IPS-18a (cell line): ENCODE results near the gene FOXP2.

Source experiments
- H3K27ac ChIP-seq: one replicate; pipeline ENCODE4 v1.5.1; 2013; ENCODE audit warnings: low read length
- H3K27me3 ChIP-seq: one replicate; pipeline ENCODE4 v1.6.1; 2013; ENCODE audit warnings: mild to moderate bottlenecking, low read length; ENCODE audit not compliant: control insufficient read depth, insufficient read depth
- H3K36me3 ChIP-seq: one replicate; pipeline ENCODE4 v1.6.1; 2013; ENCODE audit warnings: low read depth, low read length; ENCODE audit not compliant: control insufficient read depth
- H3K4me1 ChIP-seq: one replicate; pipeline ENCODE4 v1.6.1; 2013; ENCODE audit warnings: low read depth, low read length; ENCODE audit not compliant: control insufficient read depth
- H3K4me3 ChIP-seq: one replicate; pipeline ENCODE4 v1.5.1; 2013; ENCODE audit warnings: low read length
- H3K9ac ChIP-seq: one replicate; pipeline ENCODE4 v1.6.1; 2013; ENCODE audit warnings: mild to moderate bottlenecking, low read length, moderate library complexity
- H3K9me3 ChIP-seq: one replicate; pipeline ENCODE4 v1.6.1; 2013; ENCODE audit warnings: low read depth, low read length; ENCODE audit not compliant: control insufficient read depth

FOXP2 gene

DNA sequence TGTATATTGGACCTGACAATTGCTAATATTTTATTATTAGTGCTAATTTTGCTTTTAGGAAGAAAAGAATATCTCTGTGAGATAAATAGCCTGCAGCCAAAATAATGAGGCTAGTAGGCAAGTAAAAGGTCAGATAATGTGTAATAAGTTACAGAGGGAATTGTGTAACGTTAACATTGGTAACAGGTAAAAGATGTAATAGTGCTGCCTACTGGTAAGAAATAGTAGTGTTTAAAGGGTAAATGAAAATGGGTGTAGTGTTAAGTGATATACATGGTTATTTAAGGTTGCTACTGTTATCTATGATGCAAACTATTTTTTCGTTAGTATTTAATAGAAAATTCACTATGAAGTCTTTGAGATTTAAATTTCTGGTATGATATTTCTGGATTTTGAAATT lies 9.2 kb upstream of the FOXP2 start:
- H3K9me3 ChIP-seq = no peaks in the 10 kb centered on the region
- H3K27ac ChIP-seq = no peak overlapping the region
- H3K4me1 ChIP-seq = no peaks in the 10 kb centered on the region
- no peaks in the 10 kb centered on the region for H3K36me3 ChIP-seq
- no peak overlapping the region for H3K4me3 ChIP-seq
- no peak overlapping the region for H3K9ac ChIP-seq
- H3K27me3 ChIP-seq = no peaks in the 10 kb centered on the region

GRCh38 chr7:114409750-114410149 lies 4.9 kb upstream of the FOXP2 start:
- no peaks in the 10 kb centered on the region for H3K9me3 ChIP-seq
- peaks cover 13% of the 10 kb centered on the region for H3K4me1 ChIP-seq
- no peaks in the 10 kb centered on the region for H3K27me3 ChIP-seq
- no peak overlapping the region for H3K27ac ChIP-seq
- H3K4me3 ChIP-seq = no peak overlapping the region
- no peak overlapping the region for H3K9ac ChIP-seq
- H3K36me3 ChIP-seq = no peaks in the 10 kb centered on the region

DNA sequence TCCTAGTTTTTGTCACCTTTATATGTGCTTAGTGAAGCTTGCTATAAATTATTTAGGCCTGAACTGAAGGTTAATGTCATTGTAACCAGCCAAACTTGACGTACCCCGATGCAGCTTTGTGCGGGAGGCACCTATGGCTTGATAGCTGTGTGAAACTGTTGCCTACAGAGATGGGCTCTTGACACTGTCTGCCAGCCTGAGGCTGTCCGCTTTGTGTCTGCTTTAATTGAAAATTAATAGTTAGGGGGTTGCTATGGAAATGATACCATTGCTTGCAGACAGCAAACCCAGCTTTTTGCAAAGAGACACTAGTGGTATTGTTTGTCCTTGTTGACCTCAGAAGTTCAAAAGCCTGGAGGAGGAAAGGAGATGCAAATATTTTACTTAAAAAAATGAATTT lies 2.1 kb upstream of the FOXP2 start:
- Histone ChIP-seq H3K9ac (no peak overlapping the region), H3K4me3 (no peak overlapping the region), H3K27me3 (no peaks in the 10 kb centered on the region), H3K27ac (no peak overlapping the region), H3K36me3 (no peaks in the 10 kb centered on the region), H3K9me3 (no peaks in the 10 kb centered on the region), H3K4me1 (peaks cover 26% of the 10 kb centered on the region)

GRCh38 chr7:114413761-114414155 lies 857 bp upstream of the FOXP2 start:
- H3K36me3 ChIP-seq = no peaks in the 10 kb centered on the region
- no peaks in the 10 kb centered on the region for H3K9me3 ChIP-seq
- H3K27ac ChIP-seq = no peak overlapping the region
- no peaks in the 10 kb centered on the region for H3K27me3 ChIP-seq
- H3K9ac ChIP-seq = peak overlapping the region; percentile 12
- peaks cover 26% of the 10 kb centered on the region for H3K4me1 ChIP-seq
- H3K4me3 ChIP-seq = no peak overlapping the region

- Histone ChIP-seq H3K36me3 (no peaks in the 10 kb centered on the region), H3K4me3 (peak overlapping the region; percentile 23), H3K9me3 (no peaks in the 10 kb centered on the region), H3K9ac (no peak overlapping the region), H3K27me3 (no peaks in the 10 kb centered on the region), H3K27ac (no peak overlapping the region), H3K4me1 (peaks cover 26% of the 10 kb centered on the region)
These were observed 712 bp downstream of the FOXP2 start for GRCh38 chr7:114415064-114415989.

DNA sequence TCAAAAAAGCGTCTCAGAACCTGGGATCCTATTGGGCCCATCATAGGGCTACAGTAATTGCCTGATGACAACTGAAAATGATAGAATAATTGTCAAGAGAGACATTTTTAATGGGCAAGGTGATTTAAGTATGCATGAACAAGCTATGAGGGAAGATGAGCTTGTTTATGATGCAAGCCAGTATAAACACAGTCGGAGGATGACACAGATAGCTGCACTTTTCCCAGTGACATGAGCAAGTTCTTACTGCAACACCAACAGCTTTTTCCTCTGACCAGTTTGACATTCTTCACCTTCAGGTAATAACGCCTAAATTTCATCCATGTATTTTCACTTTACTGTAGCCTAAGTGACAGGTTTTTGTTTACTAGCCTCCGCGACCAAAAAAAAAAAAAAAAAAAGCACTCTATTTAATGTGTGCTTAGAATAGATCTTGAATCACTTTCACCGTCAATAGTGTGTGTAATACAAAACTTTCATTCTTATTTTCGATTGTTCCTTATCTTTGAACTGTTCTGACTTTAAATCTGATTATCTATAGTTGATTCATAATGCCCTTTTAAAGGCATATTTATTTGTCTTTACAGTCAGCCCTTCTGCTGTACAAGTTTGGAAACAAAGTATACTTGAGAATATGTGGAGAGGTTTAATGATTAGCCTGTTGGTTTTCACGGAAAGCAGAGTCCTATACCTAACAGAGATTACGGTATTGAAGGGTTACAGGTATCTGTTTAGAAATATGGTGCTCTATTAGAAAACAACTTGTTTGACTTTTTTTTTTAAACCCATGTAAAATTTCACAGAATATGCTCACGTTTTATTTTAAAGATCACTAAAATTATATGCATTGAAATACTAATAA lies 1.7 kb downstream of the FOXP2 start:
- Histone ChIP-seq H3K36me3 (no peaks in the 10 kb centered on the region), H3K9ac (no peak overlapping the region), H3K27ac (no peak overlapping the region), H3K4me3 (no peak overlapping the region), H3K27me3 (no peaks in the 10 kb centered on the region), H3K4me1 (peaks cover 26% of the 10 kb centered on the region), H3K9me3 (no peaks in the 10 kb centered on the region)

- H3K9me3 ChIP-seq = no peaks in the 10 kb centered on the region
- peaks cover 26% of the 10 kb centered on the region for H3K4me1 ChIP-seq
- no peak overlapping the region for H3K4me3 ChIP-seq
- no peaks in the 10 kb centered on the region for H3K27me3 ChIP-seq
- H3K36me3 ChIP-seq = no peaks in the 10 kb centered on the region
- H3K9ac ChIP-seq = no peak overlapping the region
- H3K27ac ChIP-seq = no peak overlapping the region
These were observed 2.7 kb downstream of the FOXP2 start for GRCh38 chr7:114417290-114417689.

DNA sequence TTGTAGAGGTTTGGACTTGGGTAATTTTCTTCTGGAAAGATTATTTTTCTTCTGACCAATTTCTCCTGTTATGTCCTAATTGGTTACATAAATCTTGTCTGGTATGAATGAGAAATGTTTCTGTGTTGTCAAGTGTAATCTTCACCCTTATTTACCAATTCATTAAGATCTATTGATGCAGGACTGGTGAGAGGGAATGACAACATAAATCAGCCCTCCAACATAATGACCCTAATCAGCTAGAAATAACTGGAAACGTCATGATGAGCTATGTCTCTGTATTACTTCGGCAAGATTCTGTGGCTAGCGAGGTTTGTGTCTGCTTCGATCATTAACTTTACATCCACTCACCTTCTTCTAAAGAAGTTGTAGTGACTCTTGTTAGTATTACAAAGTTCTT lies 3.5 kb downstream of the FOXP2 start:
- Histone ChIP-seq H3K27me3 (no peaks in the 10 kb centered on the region), H3K27ac (no peak overlapping the region), H3K9me3 (no peaks in the 10 kb centered on the region), H3K9ac (no peak overlapping the region), H3K4me3 (no peak overlapping the region), H3K4me1 (peaks cover 26% of the 10 kb centered on the region), H3K36me3 (no peaks in the 10 kb centered on the region)

DNA sequence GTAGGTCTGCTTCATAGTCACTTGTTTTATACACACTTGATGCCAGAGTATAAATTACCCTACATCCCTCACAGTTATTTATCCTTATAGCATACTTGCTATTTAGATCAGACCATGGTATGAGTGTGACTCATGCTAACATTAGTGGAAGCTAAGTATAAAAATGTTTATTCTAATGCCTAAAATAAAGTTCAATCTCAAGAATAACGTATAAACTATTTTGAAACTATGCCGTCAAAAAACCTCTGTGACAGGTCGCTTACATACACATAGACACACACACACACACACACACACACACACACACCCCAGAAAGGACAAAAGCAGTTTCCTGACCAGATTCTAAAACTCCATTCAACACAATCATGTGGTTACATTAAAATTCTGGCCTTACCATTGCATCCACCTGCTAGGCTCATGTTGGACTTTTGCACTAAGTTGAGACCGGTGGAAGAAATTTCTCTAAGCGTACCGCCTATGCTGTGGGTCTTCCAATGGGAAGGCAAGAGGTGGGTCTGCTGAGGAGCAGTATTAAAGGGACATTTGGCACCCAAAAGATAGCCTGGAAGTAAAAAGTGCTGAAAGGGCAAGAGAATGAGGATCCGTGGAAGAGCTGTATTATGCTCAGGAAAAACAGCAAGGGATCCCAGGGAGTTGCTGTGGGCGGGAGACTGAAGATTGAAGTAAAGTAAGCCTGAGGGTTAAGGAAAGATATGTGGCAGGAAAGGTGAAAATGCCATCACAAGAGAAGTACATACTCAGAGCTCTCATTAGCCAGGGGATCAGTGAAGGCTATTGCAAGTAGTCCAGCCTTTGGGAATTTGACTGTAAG lies 5.0 kb downstream of the FOXP2 start:
- Histone ChIP-seq H3K27me3 (no peaks in the 10 kb centered on the region), H3K36me3 (no peaks in the 10 kb centered on the region), H3K4me1 (peaks cover 14% of the 10 kb centered on the region)

GRCh38 chr7:114422507-114423501 lies 8.2 kb downstream of the FOXP2 start:
- Histone ChIP-seq H3K4me3 (no peak overlapping the region), H3K27ac (no peak overlapping the region), H3K9me3 (no peaks in the 10 kb centered on the region), H3K4me1 (no peaks in the 10 kb centered on the region), H3K9ac (no peak overlapping the region), H3K27me3 (no peaks in the 10 kb centered on the region), H3K36me3 (no peaks in the 10 kb centered on the region)

More for the DNA sequence above, 5.0 kb downstream of the FOXP2 start:
- no peaks in the 10 kb centered on the region for H3K9me3 ChIP-seq
- no peak overlapping the region for H3K9ac ChIP-seq
- H3K27ac ChIP-seq = no peak overlapping the region
- H3K4me3 ChIP-seq = no peak overlapping the region
